HepG2 (cell line): ENCODE measurements around the gene CYP4F12. TPM values are rescaled to one million over a fixed set of nuclear protein-coding genes. Genes with fewer than 3 reads are reported as not detected.

Experiments
- BCL6 ChIP-seq: IDR thresholded peaks from 2 replicates; pipeline ENCODE4 v1.6.1; 2016; ENCODE audit warnings: missing genetic modification reagents, missing compliant biosample characterization
- CBX5 ChIP-seq: sonication (generic); formaldehyde crosslinking; IDR thresholded peaks from 2 replicates; pipeline ENCODE4 v1.4.0; 2020; ENCODE audit warnings: missing genetic modification reagents, borderline replicate concordance
- FOXC1 ChIP-seq: sonication (generic); formaldehyde crosslinking; IDR thresholded peaks from 2 replicates; pipeline ENCODE4 v1.8.0; 2022; ENCODE audit warnings: mild to moderate bottlenecking, missing genetic modification reagents, borderline replicate concordance
- MAFK ChIP-seq, 2 experiments: IDR thresholded peaks in 1 of 2; conservative IDR thresholded peaks in 1 of 2; 2 replicates each; pipeline ENCODE4 v1.6.1; 2011; ENCODE audit warnings: improper control_type of control experiment in 2 of 2, low read length in 2 of 2
- MZF1 ChIP-seq: sonication (generic); formaldehyde crosslinking; IDR thresholded peaks from 2 replicates; pipeline ENCODE4 v1.8.1; 2023; ENCODE audit warnings: mild to moderate bottlenecking, missing genetic modification reagents, borderline replicate concordance
- NRL ChIP-seq: sonication (generic); formaldehyde crosslinking; IDR thresholded peaks from 2 replicates; pipeline ENCODE4 v1.5.0; 2020; ENCODE audit warnings: missing genetic modification reagents, mild to moderate bottlenecking, moderate library complexity, borderline replicate concordance
- PLSCR1 ChIP-seq: sonication (generic); formaldehyde crosslinking; IDR thresholded peaks from 2 replicates; pipeline ENCODE4 v1.5.0; 2020; ENCODE audit warnings: missing genetic modification reagents, mild to moderate bottlenecking, borderline replicate concordance
- RBAK ChIP-seq: sonication (generic); formaldehyde crosslinking; IDR thresholded peaks from 2 replicates; pipeline ENCODE4 v1.5.1; 2020; ENCODE audit warnings: mild to moderate bottlenecking, missing genetic modification reagents
- RBM22 ChIP-seq: fragments of 200-400 bp; formaldehyde crosslinking; optimal IDR thresholded peaks from 2 replicates; pipeline ENCODE3; 2017; ENCODE audit warnings: mild to moderate bottlenecking, low read length, moderate library complexity
- REL ChIP-seq: sonication (generic); formaldehyde crosslinking; conservative IDR thresholded peaks from 2 replicates; pipeline ENCODE4 v1.8.0; 2022; ENCODE audit warnings: mild to moderate bottlenecking, missing genetic modification reagents, moderate library complexity
- SALL2 ChIP-seq: sonication (generic); formaldehyde crosslinking; IDR thresholded peaks from 2 replicates; pipeline ENCODE4 v1.8.1; 2023; ENCODE audit warnings: mild to moderate bottlenecking, missing genetic modification reagents, inconsistent platforms
- SPEN ChIP-seq: sonication (generic); formaldehyde crosslinking; IDR thresholded peaks from 2 replicates; pipeline ENCODE4 v1.5.1; 2020; ENCODE audit warnings: low read depth, mild to moderate bottlenecking, missing genetic modification reagents
- STAT5B ChIP-seq: sonication (generic); formaldehyde crosslinking; IDR thresholded peaks from 2 replicates; pipeline ENCODE4 v1.4.0; 2020; ENCODE audit warnings: missing genetic modification reagents
- THAP7 ChIP-seq: sonication (generic); formaldehyde crosslinking; IDR thresholded peaks from 2 replicates; pipeline ENCODE4 v1.8.1; 2023; ENCODE audit warnings: mild to moderate bottlenecking, missing genetic modification reagents
- YEATS4 ChIP-seq: sonication (generic); formaldehyde crosslinking; IDR thresholded peaks from 2 replicates; pipeline ENCODE4 v1.4.0; 2020; ENCODE audit warnings: missing genetic modification reagents, borderline replicate concordance
- ZBTB1 ChIP-seq: sonication (generic); formaldehyde crosslinking; IDR thresholded peaks from 2 replicates; pipeline ENCODE4 v1.4.0; 2020; ENCODE audit warnings: missing genetic modification reagents, borderline replicate concordance
- ZNF124 ChIP-seq: sonication (generic); formaldehyde crosslinking; IDR thresholded peaks from 2 replicates; pipeline ENCODE4 v1.4.0; 2020; ENCODE audit warnings: missing genetic modification reagents
- ZNF251 ChIP-seq: sonication (generic); formaldehyde crosslinking; IDR thresholded peaks from 2 replicates; pipeline ENCODE4 v1.9.0; 2021; ENCODE audit warnings: mild to moderate bottlenecking, missing genetic modification reagents
- ZNF256 ChIP-seq: sonication (generic); formaldehyde crosslinking; conservative IDR thresholded peaks from 2 replicates; pipeline ENCODE4 v1.4.0; 2020; ENCODE audit warnings: missing genetic modification reagents
- ZNF317 ChIP-seq: sonication (generic); formaldehyde crosslinking; IDR thresholded peaks from 2 replicates; pipeline ENCODE4 v1.5.0; 2020; ENCODE audit warnings: mild to moderate bottlenecking, missing genetic modification reagents
- ZNF607 ChIP-seq: sonication (generic); formaldehyde crosslinking; IDR thresholded peaks from 2 replicates; pipeline ENCODE4 v1.5.1; 2020; ENCODE audit warnings: missing genetic modification reagents, mild to moderate bottlenecking, borderline replicate concordance
- ZUFSP ChIP-seq: sonication (generic); formaldehyde crosslinking; IDR thresholded peaks from 2 replicates; pipeline ENCODE4 v1.9.0; 2021; ENCODE audit warnings: missing genetic modification reagents, mild to moderate bottlenecking, borderline replicate concordance
- polyA plus RNA-seq, 8 experiments: library from polyadenylated mRNA; depleted of rRNA in 3 of 8; stranded (reverse) in 7 of 8; unstranded in 1 of 8; fragments of >200 nt; fragmentation: Illumina TruSeq in 4 of 8; extraction: Trizol in 4 of 8; gene quantifications; 2 replicates each; pipeline versions ENCODE4 v1.2.1 to v1.2.3, GENCODE V29; 2011 to 2016; ENCODE audit warnings: low read depth in 4 of 8, missing spikeins in 1 of 8, mixed read lengths in 1 of 8; ENCODE audit not compliant: insufficient read depth in 1 of 8
- total RNA-seq, 5 experiments: library from RNA; depleted of rRNA; stranded (reverse); fragments of >200 nt; fragmentation: Illumina TruSeq; extraction: Trizol; gene quantifications; 2 replicates each; pipeline ENCODE4 v1.2.3, GENCODE V29; 2016; ENCODE audit warnings: low read depth in 1 of 5
- TF ChIP-seq, protein P1 (sequence below): sonication (generic); formaldehyde crosslinking; IDR thresholded peaks from 2 replicates; pipeline ENCODE4 v1.4.0; 2020; ENCODE audit warnings: missing genetic modification reagents

CYP4F12 gene
- total and polyA plus RNA-seq, 2 of the 13 experiments (the other 11 are each of a cell fraction or from before 2014, with no cell fraction given) = 29.9 to 30.8 TPM

- TF ChIP-seq RBM22 = no peak
- TF ChIP-seq YEATS4 (CRISPR knock-in tag) = 0 out of 2 replicates have a peak, but pooled peaks have one; percentile 27
- no peak for TF ChIP-seq ZNF124
- 0 out of 2 replicates have a peak, but pooled peaks have one; percentile 60 for TF ChIP-seq NRL (CRISPR knock-in tag)
- no peak for TF ChIP-seq STAT5B (CRISPR knock-in tag)
- TF ChIP-seq ZNF251 (CRISPR knock-in tag) = no peak
- no peak for TF ChIP-seq ZUFSP (CRISPR knock-in tag)
- no peak for TF ChIP-seq BCL6 (CRISPR knock-in tag)
- no peak for TF ChIP-seq ZBTB1
- no peak for TF ChIP-seq ZNF607 (CRISPR knock-in tag)
- no peak for TF ChIP-seq RBAK (CRISPR knock-in tag)
- no peak for TF ChIP-seq CBX5 (CRISPR knock-in tag)
- TF ChIP-seq REL (CRISPR knock-in tag) = no peak
- no peak for TF ChIP-seq FOXC1
- TF ChIP-seq, protein P1, sequence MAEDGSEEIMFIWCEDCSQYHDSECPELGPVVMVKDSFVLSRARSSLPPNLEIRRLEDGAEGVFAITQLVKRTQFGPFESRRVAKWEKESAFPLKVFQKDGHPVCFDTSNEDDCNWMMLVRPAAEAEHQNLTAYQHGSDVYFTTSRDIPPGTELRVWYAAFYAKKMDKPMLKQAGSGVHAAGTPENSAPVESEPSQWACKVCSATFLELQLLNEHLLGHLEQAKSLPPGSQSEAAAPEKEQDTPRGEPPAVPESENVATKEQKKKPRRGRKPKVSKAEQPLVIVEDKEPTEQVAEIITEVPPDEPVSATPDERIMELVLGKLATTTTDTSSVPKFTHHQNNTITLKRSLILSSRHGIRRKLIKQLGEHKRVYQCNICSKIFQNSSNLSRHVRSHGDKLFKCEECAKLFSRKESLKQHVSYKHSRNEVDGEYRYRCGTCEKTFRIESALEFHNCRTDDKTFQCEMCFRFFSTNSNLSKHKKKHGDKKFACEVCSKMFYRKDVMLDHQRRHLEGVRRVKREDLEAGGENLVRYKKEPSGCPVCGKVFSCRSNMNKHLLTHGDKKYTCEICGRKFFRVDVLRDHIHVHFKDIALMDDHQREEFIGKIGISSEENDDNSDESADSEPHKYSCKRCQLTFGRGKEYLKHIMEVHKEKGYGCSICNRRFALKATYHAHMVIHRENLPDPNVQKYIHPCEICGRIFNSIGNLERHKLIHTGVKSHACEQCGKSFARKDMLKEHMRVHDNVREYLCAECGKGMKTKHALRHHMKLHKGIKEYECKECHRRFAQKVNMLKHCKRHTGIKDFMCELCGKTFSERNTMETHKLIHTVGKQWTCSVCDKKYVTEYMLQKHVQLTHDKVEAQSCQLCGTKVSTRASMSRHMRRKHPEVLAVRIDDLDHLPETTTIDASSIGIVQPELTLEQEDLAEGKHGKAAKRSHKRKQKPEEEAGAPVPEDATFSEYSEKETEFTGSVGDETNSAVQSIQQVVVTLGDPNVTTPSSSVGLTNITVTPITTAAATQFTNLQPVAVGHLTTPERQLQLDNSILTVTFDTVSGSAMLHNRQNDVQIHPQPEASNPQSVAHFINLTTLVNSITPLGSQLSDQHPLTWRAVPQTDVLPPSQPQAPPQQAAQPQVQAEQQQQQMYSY (CRISPR knock-in tag) = no peak
- no peak for TF ChIP-seq MZF1 (CRISPR knock-in tag)
- TF ChIP-seq PLSCR1 (CRISPR knock-in tag) = no peak
- TF ChIP-seq MAFK (conservative IDR thresholded peaks at IDR 0.05 in 1 of 2, IDR thresholded peaks at IDR 0.05 in 1 of 2; ENCODE audit: low read length in 2 of 2) = no peak
- TF ChIP-seq ZNF317 = no peak
- 0 out of 2 replicates have a peak, but pooled peaks have one; percentile 26 for TF ChIP-seq SPEN
- no peak for TF ChIP-seq ZNF256 (CRISPR knock-in tag)
- TF ChIP-seq SALL2 (CRISPR knock-in tag) = no peak
- no peak for TF ChIP-seq THAP7 (CRISPR knock-in tag)
These were observed at the start of gene CYP4F12 (continued) for GRCh38 chr19:15672580-15673175.
